Effector memory CD8-positive, alpha-beta T cell (primary cell): ENCODE measurements around the gene KDM2A.
A peak's percentile ranks its signal among the peaks of the same experiment; 100 is the strongest.
"Not testable (repeated sequence)": the region's sequence is repeated elsewhere in the genome, so short reads cannot be mapped to it uniquely, and the experiment has no call there.

Experiments
- ATAC-seq: fragments of 150-1000 bp; cut with Tn5 transposase; replicated peaks from 2 replicates; pipeline ENCODE4 v1.10.0; 2021; ENCODE audit warnings: mild to moderate bottlenecking, moderate library complexity
- DNase-seq, 3 experiments: peaks; one replicate each; pipeline ENCODE4 v3.0.0; 2021
- H3K27ac Mint-ChIP-seq, 2 donors: one replicate each; pipeline ENCODE4 v1.8.0; 2022; ENCODE audit warnings: mild to moderate bottlenecking in 2 of 2, mixed read lengths in 2 of 2, moderate library complexity in 2 of 2
- H3K27me3 Mint-ChIP-seq, 2 donors: one replicate each; pipeline ENCODE4 v1.8.0; 2022; ENCODE audit warnings: mixed read lengths in 2 of 2
- H3K36me3 Mint-ChIP-seq: one replicate; pipeline ENCODE4 v1.8.0; 2022; ENCODE audit warnings: mild to moderate bottlenecking, moderate library complexity, mixed read lengths; ENCODE audit not compliant: insufficient read depth
- H3K4me1 Mint-ChIP-seq, 2 donors: one replicate each; pipeline ENCODE4 v1.8.0; 2022; ENCODE audit warnings: low read depth in 2 of 2, mixed read lengths in 2 of 2
- H3K4me3 Mint-ChIP-seq, 2 donors: one replicate each; pipeline ENCODE4 v1.8.0; 2022; ENCODE audit warnings: mild to moderate bottlenecking in 2 of 2, mixed read lengths in 2 of 2, moderate library complexity in 2 of 2
- H3K9me3 Mint-ChIP-seq, 2 donors: one replicate each; pipeline ENCODE4 v1.8.0; 2022; ENCODE audit warnings: mixed read lengths in 2 of 2

Gene KDM2A

GRCh38 chr11:67120881-67121710, 2.0 kb downstream of the KDM2A start:
- ATAC-seq = no peak
- Mint-ChIP-seq H3K4me3 (peak overlapping the region; percentile 99), H3K36me3 (peaks cover 49% of the 10 kb centered on the region), H3K4me1 (peaks cover 22 to 27% of the 10 kb centered on the region in 2 donors), H3K9me3 (no peaks in the 10 kb centered on the region), H3K27me3 (no peaks in the 10 kb centered on the region), H3K27ac (peak overlapping the region; percentile 98)
- no peak for DNase-seq

DNA sequence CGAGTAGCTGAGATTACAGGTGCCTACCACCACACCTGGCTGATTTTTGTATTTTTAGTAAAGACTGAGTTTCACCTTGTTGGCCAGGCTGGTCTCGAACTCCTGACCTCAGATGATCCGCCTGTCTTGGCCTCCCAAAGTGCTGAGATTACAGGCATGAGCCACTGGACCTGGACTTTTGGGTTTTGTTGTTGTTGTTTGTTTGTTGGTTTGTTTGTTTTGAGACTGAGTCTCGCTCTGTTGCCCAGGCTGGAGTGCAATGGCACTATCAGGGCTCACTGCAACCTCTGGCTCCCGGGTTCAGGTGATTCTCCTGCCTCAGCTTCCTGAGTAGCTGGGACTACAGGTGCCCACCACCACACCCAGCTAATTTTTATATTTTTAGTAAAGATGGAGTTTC, 4.7 kb downstream of the KDM2A start:
- not testable (repeated sequence) for H3K27me3 Mint-ChIP-seq, H3K4me3 Mint-ChIP-seq, H3K9me3 Mint-ChIP-seq, DNase-seq, ATAC-seq
- peaks cover 76% of the 10 kb centered on the region for H3K36me3 Mint-ChIP-seq
- H3K27ac Mint-ChIP-seq = peak overlapping the region in 1 of 2 donors; percentile 71
- H3K4me1 Mint-ChIP-seq = peaks cover 21 to 26% of the 10 kb centered on the region in 2 donors

- ATAC-seq, H3K9me3 Mint-ChIP-seq, H3K27ac Mint-ChIP-seq, DNase-seq, H3K27me3 Mint-ChIP-seq, H3K4me3 Mint-ChIP-seq: not testable (repeated sequence)
- peaks cover 14 to 20% of the 10 kb centered on the region in 2 donors for H3K4me1 Mint-ChIP-seq
- H3K36me3 Mint-ChIP-seq = peaks cover 87% of the 10 kb centered on the region
Measured at GRCh38 chr11:67126243-67126642, 7.2 kb downstream of the KDM2A start.

GRCh38 chr11:67126986-67127385, 7.9 kb downstream of the KDM2A start:
- Mint-ChIP-seq H3K9me3 (no peaks in the 10 kb centered on the region), H3K36me3 (peaks cover 94% of the 10 kb centered on the region), H3K4me3 (no peak overlapping the region), H3K27ac (peak overlapping the region in 1 of 2 donors; percentile 23), H3K4me1 (peaks cover 14 to 18% of the 10 kb centered on the region in 2 donors), H3K27me3 (no peaks in the 10 kb centered on the region)
- ATAC-seq (no peak), DNase-seq (no peak)

GRCh38 chr11:67130861-67131260, 11.8 kb downstream of the KDM2A start:
- Mint-ChIP-seq H3K4me1 (peaks cover 15 to 22% of the 10 kb centered on the region in 2 donors), H3K36me3 (peaks cover 98% of the 10 kb centered on the region), H3K27ac (peak overlapping the region; percentile 9 to 23)
- not testable (repeated sequence) for DNase-seq, H3K9me3 Mint-ChIP-seq, ATAC-seq, H3K4me3 Mint-ChIP-seq, H3K27me3 Mint-ChIP-seq

DNA sequence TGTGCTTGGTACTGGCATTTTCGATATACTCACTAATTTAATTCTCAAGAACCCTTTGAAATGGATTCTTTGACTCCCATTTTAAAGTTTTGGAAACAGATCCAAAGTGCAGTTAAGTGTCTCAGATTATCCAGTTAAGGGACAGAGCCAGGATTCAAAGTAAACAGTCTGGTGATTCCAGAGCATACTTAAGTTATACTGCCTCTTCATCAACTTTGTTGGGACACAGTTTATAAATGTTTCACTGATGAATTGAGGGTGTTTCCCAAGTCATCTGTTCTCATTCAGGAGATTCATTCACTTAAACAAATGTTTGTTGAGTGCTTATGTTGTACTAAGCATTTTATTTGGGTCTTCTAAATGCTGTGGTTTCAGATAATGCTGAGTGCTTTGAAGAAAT, 17.1 kb downstream of the KDM2A start:
- no peaks in the 10 kb centered on the region for H3K27me3 Mint-ChIP-seq

GRCh38 chr11:67138922-67139321, 19.9 kb downstream of the KDM2A start:
- ATAC-seq = no peak
- no peak overlapping the region for H3K4me3 Mint-ChIP-seq
- no peak for DNase-seq
- peaks cover 20 to 27% of the 10 kb centered on the region in 2 donors for H3K4me1 Mint-ChIP-seq
- peak overlapping the region in 1 of 2 donors; percentile 56 for H3K27ac Mint-ChIP-seq
- H3K36me3 Mint-ChIP-seq = peaks cover 80% of the 10 kb centered on the region
- no peaks in the 10 kb centered on the region for H3K27me3 Mint-ChIP-seq
- H3K9me3 Mint-ChIP-seq = no peaks in the 10 kb centered on the region

More for the DNA sequence above, 17.1 kb downstream of the KDM2A start:
- no peak for DNase-seq
- ATAC-seq = no peak
- H3K27ac Mint-ChIP-seq = no peak overlapping the region
- no peaks in the 10 kb centered on the region for H3K9me3 Mint-ChIP-seq
- peaks cover 24 to 32% of the 10 kb centered on the region in 2 donors for H3K4me1 Mint-ChIP-seq
- no peak overlapping the region for H3K4me3 Mint-ChIP-seq
- H3K36me3 Mint-ChIP-seq = peaks cover 84% of the 10 kb centered on the region

DNA sequence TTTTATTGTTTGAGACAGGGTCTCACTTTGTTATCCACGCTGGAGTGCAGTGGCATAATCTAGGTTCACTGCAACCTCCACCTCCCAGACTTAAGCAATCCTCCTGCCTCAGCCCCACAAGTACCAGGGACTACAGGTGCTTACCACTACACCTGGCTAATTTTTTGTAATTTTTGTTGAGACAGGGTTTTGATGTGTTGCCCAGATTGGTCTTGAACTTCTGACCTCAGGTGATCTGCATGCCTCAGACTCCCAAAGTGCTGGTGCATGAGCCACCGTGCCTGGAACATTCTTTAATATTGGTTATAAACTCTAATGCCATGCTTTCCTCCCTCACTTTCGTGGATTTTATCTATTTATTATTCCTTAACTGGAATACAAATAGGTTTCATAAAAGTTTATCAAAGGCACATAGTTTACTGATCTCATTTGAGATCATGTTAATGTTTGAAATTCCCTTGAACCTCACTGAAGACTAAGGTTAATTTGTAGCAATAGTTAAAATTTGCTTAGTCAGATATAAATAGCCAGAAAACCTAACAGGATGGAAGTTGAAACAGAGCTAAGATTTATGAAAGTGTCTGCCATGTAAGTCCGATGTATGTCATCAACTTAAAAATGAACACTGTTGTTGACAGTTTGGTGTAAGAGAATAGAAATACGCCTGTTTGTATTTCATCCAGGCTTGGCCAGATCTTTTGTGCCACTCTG, 27.6 kb downstream of the KDM2A start:
- peaks cover 7 to 8% of the 10 kb centered on the region in 2 donors for H3K4me1 Mint-ChIP-seq
- no peak overlapping the region for H3K4me3 Mint-ChIP-seq
- H3K27me3 Mint-ChIP-seq = no peaks in the 10 kb centered on the region
- ATAC-seq (no peak), DNase-seq (no peak)
- H3K9me3 Mint-ChIP-seq = no peaks in the 10 kb centered on the region
- peak overlapping the region; percentile 64 to 79 for H3K27ac Mint-ChIP-seq
- H3K36me3 Mint-ChIP-seq = peaks cover 70% of the 10 kb centered on the region

GRCh38 chr11:67153971-67154370, 34.9 kb downstream of the KDM2A start:
- no peak for ATAC-seq
- Mint-ChIP-seq H3K4me3 (no peak overlapping the region), H3K4me1 (peaks cover 13 to 22% of the 10 kb centered on the region in 2 donors), H3K9me3 (no peaks in the 10 kb centered on the region), H3K27ac (peak overlapping the region in 1 of 2 donors; percentile 46), H3K36me3 (peaks cover 46% of the 10 kb centered on the region), H3K27me3 (no peaks in the 10 kb centered on the region)
- DNase-seq = no peak

GRCh38 chr11:67154726-67155125, 35.7 kb downstream of the KDM2A start:
- H3K4me3 Mint-ChIP-seq = no peak overlapping the region
- H3K36me3 Mint-ChIP-seq = peaks cover 47% of the 10 kb centered on the region
- no peak overlapping the region for H3K27ac Mint-ChIP-seq

GRCh38 chr11:67157691-67158090, 38.6 kb downstream of the KDM2A start:
- Mint-ChIP-seq H3K27ac (peak overlapping the region; percentile 49 to 73), H3K27me3 (no peaks in the 10 kb centered on the region), H3K4me3 (no peak overlapping the region), H3K9me3 (no peaks in the 10 kb centered on the region), H3K36me3 (peaks cover 35% of the 10 kb centered on the region), H3K4me1 (peaks cover 26 to 43% of the 10 kb centered on the region in 2 donors)
- no peak for DNase-seq
- ATAC-seq = no peak

More at GRCh38 chr11:67154726-67155125, 35.7 kb downstream of the KDM2A start:
- H3K4me1 Mint-ChIP-seq = peaks cover 20 to 30% of the 10 kb centered on the region in 2 donors
- ATAC-seq = no peak
- no peaks in the 10 kb centered on the region for H3K27me3 Mint-ChIP-seq
- H3K9me3 Mint-ChIP-seq = no peaks in the 10 kb centered on the region
- no peak for DNase-seq

GRCh38 chr11:67158221-67158620, 39.2 kb downstream of the KDM2A start:
- ATAC-seq (no peak), DNase-seq (no peak)
- Mint-ChIP-seq H3K9me3 (no peaks in the 10 kb centered on the region), H3K27ac (peak overlapping the region; percentile 49 to 73), H3K27me3 (no peaks in the 10 kb centered on the region), H3K4me3 (no peak overlapping the region), H3K4me1 (peaks cover 24 to 47% of the 10 kb centered on the region in 2 donors), H3K36me3 (peaks cover 33% of the 10 kb centered on the region)

GRCh38 chr11:67160045-67160444, 41.0 kb downstream of the KDM2A start:
- DNase-seq (no peak), ATAC-seq (no peak)
- no peaks in the 10 kb centered on the region for H3K9me3 Mint-ChIP-seq
- H3K4me3 Mint-ChIP-seq = peak overlapping the region in 1 of 2 donors; percentile 18
- peak overlapping the region; percentile 46 to 73 for H3K27ac Mint-ChIP-seq
- peaks cover 24% of the 10 kb centered on the region for H3K36me3 Mint-ChIP-seq
- no peaks in the 10 kb centered on the region for H3K27me3 Mint-ChIP-seq
- H3K4me1 Mint-ChIP-seq = peaks cover 33 to 60% of the 10 kb centered on the region in 2 donors
